Right cardiac atrium (tissue), 5 donors: ENCODE results near the gene SPATS2. TPM values are rescaled to one million over a fixed set of nuclear protein-coding genes. Genes with fewer than 3 reads are reported as not detected.
A peak's percentile ranks its signal among the peaks of the same experiment; 100 is the strongest.
"Not testable (repeated sequence)": the region's sequence is repeated elsewhere in the genome, so short reads cannot be mapped to it uniquely, and the experiment has no call there.

Source experiments
- ATAC-seq, 2 donors: fragments of 200-7000 bp; cut with Tn5 transposase; one replicate each; pipeline versions ENCODE4 v1.8.0 to v1.9.1; 2020; ENCODE audit warnings: moderate library complexity in 2 of 2, mild to moderate bottlenecking in 1 of 2
- DNase-seq, 3 donors: peaks; one replicate each; pipeline ENCODE4 v3.0.0-alpha.2; 2020
- H3K27ac ChIP-seq: one replicate; pipeline ENCODE4 v1.5.1; 2013; ENCODE audit warnings: mild to moderate bottlenecking, low read length, control low read depth, moderate library complexity
- H3K27me3 ChIP-seq: one replicate; pipeline ENCODE4 v1.6.1; 2013; ENCODE audit not compliant: control insufficient read depth, insufficient read depth
- H3K4me1 ChIP-seq: one replicate; pipeline ENCODE4 v1.6.1; 2013; ENCODE audit warnings: low read length; ENCODE audit not compliant: control insufficient read depth, insufficient read depth
- H3K4me3 ChIP-seq: one replicate; pipeline ENCODE4 v1.5.1; 2013; ENCODE audit warnings: low read length, control low read depth
- H3K9me3 ChIP-seq: one replicate; pipeline ENCODE4 v1.6.1; 2013; ENCODE audit warnings: low read length; ENCODE audit not compliant: control insufficient read depth
- WGBS: extraction: QIAGEN DNeasy Blood & Tissue Kit; methylation state at CpG from one replicate; pipeline ENCODE4 v1.1.7; 2013; 5-methylcytosine and 5-hydroxymethylcytosine counted together
- intact Hi-C, 4 donors: fragments of 100-400 bp; cut with DNase I; formaldehyde crosslinking; loops; one replicate each; pipeline versions ENCODE4 v1.11.0 to v1.14.0; 2022 to 2023
- polyA plus RNA-seq: library from polyadenylated mRNA; stranded (reverse); fragments of 200-250 nt; gene quantifications from one replicate; pipeline ENCODE4 v1.2.3, GENCODE V29; 2013
- total RNA-seq, 4 donors: library from RNA; stranded (reverse); fragmentation: NEBNext Ultra II Directional; extraction: Animal tissue kit (Norgen Biotek cat#: 25700); gene quantifications; one replicate each; pipeline ENCODE4 v1.2.1, GENCODE V29; 2021
- donor health status: healthy with polysubstance abuse.
- donor health status: DM: no; HTN: yes; CAD: no.
- donor health status: DM: no; HTN: no; CAD: no.
- donor health status: DM: no; HTN: yes; CAD: no; lungs with severe emphysema.
- donor health status: DM: yes; HTN: yes; CAD: no.

The SPATS2 gene
- total and polyA plus RNA-seq, 5 donors = 5.5 to 10.3 (median 9.0) TPM

DNA sequence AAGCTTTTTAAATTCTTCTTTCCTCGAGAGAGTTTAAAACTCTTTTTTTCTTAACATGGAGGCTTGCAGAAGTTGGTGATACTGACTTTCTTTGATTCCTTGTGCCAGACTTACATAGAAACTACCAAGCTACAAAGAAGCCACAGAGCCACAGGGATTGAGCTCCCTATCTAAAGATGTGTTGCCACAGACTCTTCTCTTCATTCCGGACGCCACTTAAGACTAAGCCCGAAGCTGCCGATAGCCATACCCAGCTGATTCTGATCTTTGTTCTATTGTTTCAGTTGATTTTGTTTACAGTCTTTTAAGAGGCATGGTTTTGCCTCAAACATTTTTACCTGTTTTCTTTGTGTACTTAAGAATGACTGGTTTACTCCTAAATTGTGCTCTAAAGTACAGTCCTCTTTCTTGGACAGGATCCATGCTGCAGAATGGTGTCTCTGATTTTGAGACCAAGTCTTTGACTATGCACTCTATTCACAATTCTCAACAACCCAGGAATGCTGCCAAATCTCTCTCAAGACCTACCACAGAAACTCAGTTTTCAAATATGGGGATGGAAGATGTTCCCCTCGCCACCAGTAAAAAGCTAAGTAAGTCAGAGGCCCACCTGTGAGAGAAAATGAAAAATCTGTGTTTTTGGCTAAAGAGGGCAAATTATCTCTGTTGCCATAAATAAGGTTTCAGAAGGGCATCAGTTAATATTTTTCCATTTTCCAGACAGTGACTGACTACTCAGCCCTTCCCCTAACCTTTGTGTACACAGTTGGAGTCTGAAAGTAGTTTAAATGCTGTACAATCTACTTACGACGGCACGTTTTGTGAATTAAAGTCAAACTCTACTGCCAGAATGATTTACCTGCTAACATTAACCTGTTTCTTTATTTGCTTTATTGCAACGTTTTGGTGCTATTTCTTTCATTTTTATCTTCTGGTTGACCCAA lies 129.4 kb downstream of the SPATS2 start:
- H3K27me3 ChIP-seq = no peaks in the 10 kb centered on the region
- no peak overlapping the region for H3K27ac ChIP-seq
- intact Hi-C loops = no loop called here
- no peaks in the 10 kb centered on the region for H3K9me3 ChIP-seq
- ATAC-seq (no peak), DNase-seq (no peak)
- no peak overlapping the region for H3K4me3 ChIP-seq
- 85% methylated on average over 10 of the region's 10 CpGs for WGBS
- H3K4me1 ChIP-seq = no peaks in the 10 kb centered on the region

DNA sequence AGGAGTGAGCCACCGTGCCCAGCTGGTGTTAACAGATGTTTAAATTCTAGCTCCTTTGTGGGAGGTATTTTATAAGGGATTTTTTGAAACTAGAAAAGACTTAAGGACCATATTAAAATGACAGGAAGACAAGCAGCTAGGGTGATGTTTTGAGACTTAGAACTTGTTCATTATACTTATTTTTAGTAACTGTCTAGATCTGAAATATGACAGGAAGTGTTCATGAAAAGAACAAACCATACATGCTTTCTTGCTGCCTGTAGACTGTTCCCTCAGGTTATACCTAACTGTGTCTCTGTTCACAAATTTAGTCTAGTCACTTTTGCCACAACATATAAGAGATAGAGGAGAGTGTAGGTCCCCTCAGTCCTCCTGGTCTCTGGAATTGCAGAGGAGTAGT lies 134.6 kb downstream of the SPATS2 start:
- no peak overlapping the region for H3K27ac ChIP-seq
- intact Hi-C loops = no loop called here
- no peaks in the 10 kb centered on the region for H3K9me3 ChIP-seq
- DNase-seq (no peak), ATAC-seq (no peak)
- no peak overlapping the region for H3K4me3 ChIP-seq
- WGBS = 72% methylated on average over 1 of the region's 1 CpG
- no peaks in the 10 kb centered on the region for H3K27me3 ChIP-seq
- no peaks in the 10 kb centered on the region for H3K4me1 ChIP-seq

GRCh38 chr12:49502590-49502989 lies 135.3 kb downstream of the SPATS2 start:
- Histone ChIP-seq H3K4me3 (no peak overlapping the region), H3K27ac (no peak overlapping the region), H3K4me1 (no peaks in the 10 kb centered on the region), H3K9me3 (no peaks in the 10 kb centered on the region), H3K27me3 (no peaks in the 10 kb centered on the region)
- DNase-seq (no peak), ATAC-seq (no peak)
- 87% methylated on average over 1 of the region's 1 CpG for WGBS
- intact Hi-C loops = no loop called here

GRCh38 chr12:49503674-49504180 lies 136.5 kb downstream of the SPATS2 start:
- DNase-seq (peak in 2 of 3 donors; percentile 52 to 53), ATAC-seq (peak; percentile 63 to 86)
- no peaks in the 10 kb centered on the region for H3K9me3 ChIP-seq
- intact Hi-C loops = no loop called here
- 53% methylated on average over 5 of the region's 5 CpGs for WGBS
- H3K27ac ChIP-seq = no peak overlapping the region
- H3K27me3 ChIP-seq = no peaks in the 10 kb centered on the region
- H3K4me3 ChIP-seq = no peak overlapping the region
- H3K4me1 ChIP-seq = no peaks in the 10 kb centered on the region

GRCh38 chr12:49505672-49506071 lies 138.4 kb downstream of the SPATS2 start:
- intact Hi-C loops = no loop called here
- no peaks in the 10 kb centered on the region for H3K4me1 ChIP-seq
- DNase-seq (no peak), ATAC-seq (no peak)
- H3K27ac ChIP-seq = no peak overlapping the region
- no peaks in the 10 kb centered on the region for H3K9me3 ChIP-seq
- no peaks in the 10 kb centered on the region for H3K27me3 ChIP-seq
- no peak overlapping the region for H3K4me3 ChIP-seq

DNA sequence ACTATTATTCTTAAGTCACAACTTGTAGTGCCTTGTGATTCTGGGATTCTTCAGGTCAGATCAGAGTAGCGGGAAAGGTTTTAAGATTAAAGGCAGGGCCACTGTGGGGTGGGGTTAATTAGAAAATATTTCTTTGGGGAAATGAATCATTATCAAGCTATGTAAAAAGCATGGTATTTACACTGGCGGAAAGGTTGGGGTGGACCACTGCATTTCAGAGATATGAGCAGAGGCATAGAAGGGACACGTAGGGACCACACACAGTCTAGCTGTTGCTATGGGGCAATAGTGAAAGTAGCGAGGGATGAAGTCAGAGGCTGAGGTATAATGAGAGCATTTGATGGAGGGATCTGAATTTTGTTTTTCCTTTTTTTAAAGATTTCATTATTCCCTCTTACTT lies 139.9 kb downstream of the SPATS2 start:
- Histone ChIP-seq H3K4me1 (no peaks in the 10 kb centered on the region), H3K4me3 (no peak overlapping the region), H3K27ac (no peak overlapping the region), H3K9me3 (no peaks in the 10 kb centered on the region), H3K27me3 (no peaks in the 10 kb centered on the region)
- 89% methylated on average over 4 of the region's 4 CpGs for WGBS
- ATAC-seq = peak; percentile 72 to 94
- intact Hi-C loops = no loop called here
- DNase-seq = no peak

DNA sequence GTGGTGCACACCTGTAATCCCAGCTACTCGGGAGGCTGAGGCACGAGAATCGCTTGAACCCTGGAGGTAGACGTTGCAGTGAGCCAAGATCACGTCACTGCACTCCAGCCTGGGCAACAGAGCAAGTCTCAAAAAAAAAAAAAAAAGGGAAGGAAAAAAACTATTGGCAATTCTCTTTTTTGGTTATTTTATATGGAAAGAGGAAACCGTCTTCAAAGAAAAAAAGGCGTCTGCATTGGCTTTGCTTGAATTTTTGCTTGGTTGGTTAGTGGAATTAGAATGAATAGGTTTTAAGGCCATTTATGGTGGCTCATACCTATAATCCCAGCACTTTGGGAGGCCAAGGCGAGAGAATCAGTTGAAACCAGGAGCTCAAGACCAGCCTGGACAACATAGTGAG lies 142.4 kb downstream of the SPATS2 start:
- not testable (repeated sequence) for DNase-seq, H3K4me1 ChIP-seq, H3K4me3 ChIP-seq, H3K9me3 ChIP-seq, H3K27ac ChIP-seq, ATAC-seq, H3K27me3 ChIP-seq
- intact Hi-C loops = loop anchor here in 1 of 4 donors (5.0 kb wide), 1 partner anchor 152 kb away; no protein-coding TSS in a partner anchor
- WGBS = 92% methylated on average over 8 of the region's 8 CpGs

GRCh38 chr12:49511410-49511809 lies 144.1 kb downstream of the SPATS2 start:
- no peak for ATAC-seq
- Histone ChIP-seq H3K9me3 (no peaks in the 10 kb centered on the region), H3K4me3 (no peak overlapping the region), H3K4me1 (no peaks in the 10 kb centered on the region), H3K27me3 (no peaks in the 10 kb centered on the region), H3K27ac (no peak overlapping the region)
- intact Hi-C loops = loop anchor here in 1 of 4 donors (5.0 kb wide), 1 partner anchor 154 kb away; no protein-coding TSS in a partner anchor
- DNase-seq = no peak

DNA sequence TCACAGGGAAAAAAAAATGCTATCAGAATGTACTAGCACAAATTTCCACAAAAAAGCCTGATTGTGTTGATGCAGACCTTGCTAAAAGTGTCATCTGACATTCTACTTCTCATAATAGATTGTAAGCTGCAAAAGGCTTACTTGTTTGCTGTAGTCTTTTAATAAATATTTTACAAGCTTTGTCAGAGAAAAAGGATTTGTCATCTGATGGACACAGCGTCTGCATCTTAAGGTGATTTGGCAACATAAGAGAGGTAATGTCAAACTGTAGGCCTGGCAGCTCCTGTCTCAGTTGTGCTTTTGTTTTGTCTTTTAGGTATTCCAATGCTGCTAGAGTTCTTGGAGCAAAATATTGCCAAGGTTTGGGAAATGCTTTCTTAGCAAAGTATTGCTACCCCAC lies 145.3 kb downstream of the SPATS2 start:
- H3K27ac ChIP-seq = no peak overlapping the region
- H3K27me3 ChIP-seq = no peaks in the 10 kb centered on the region
- no peaks in the 10 kb centered on the region for H3K4me1 ChIP-seq
- DNase-seq (no peak), ATAC-seq (no peak)
- H3K4me3 ChIP-seq = no peak overlapping the region
- intact Hi-C loops = loop anchor here in 3 of 4 donors (2.0 to 5.0 kb wide), 3 partner anchors 152 to 155 kb away; no protein-coding TSS in a partner anchor
- H3K9me3 ChIP-seq = no peaks in the 10 kb centered on the region
- WGBS = 87% methylated on average over 1 of the region's 1 CpG

DNA sequence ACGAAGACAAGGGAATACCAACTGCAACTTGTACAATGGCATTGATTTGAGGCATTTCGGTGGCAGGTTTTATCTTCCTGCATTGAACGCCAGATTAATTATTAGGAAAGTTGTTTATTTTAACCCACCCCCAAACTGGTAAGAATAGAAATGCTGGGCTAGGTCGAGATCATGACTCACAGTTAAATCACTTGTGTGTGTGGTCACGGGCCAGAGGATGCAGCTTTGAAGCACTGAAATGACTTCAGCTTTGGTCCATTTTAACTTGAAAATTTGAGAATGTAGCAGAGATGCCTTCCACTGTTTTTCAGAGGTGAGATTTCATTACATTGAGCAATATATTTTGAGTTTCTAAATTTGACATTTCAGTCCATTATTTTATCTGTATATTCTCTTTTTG lies 148.0 kb downstream of the SPATS2 start:
- intact Hi-C loops = loop anchor here in 1 of 4 donors (2.0 kb wide), 1 partner anchor 156 kb away; no protein-coding TSS in a partner anchor
- Histone ChIP-seq H3K4me3 (no peak overlapping the region), H3K9me3 (no peaks in the 10 kb centered on the region), H3K27me3 (no peaks in the 10 kb centered on the region), H3K27ac (no peak overlapping the region), H3K4me1 (no peaks in the 10 kb centered on the region)
- ATAC-seq (no peak), DNase-seq (no peak)
- WGBS = 85% methylated on average over 5 of the region's 5 CpGs

DNA sequence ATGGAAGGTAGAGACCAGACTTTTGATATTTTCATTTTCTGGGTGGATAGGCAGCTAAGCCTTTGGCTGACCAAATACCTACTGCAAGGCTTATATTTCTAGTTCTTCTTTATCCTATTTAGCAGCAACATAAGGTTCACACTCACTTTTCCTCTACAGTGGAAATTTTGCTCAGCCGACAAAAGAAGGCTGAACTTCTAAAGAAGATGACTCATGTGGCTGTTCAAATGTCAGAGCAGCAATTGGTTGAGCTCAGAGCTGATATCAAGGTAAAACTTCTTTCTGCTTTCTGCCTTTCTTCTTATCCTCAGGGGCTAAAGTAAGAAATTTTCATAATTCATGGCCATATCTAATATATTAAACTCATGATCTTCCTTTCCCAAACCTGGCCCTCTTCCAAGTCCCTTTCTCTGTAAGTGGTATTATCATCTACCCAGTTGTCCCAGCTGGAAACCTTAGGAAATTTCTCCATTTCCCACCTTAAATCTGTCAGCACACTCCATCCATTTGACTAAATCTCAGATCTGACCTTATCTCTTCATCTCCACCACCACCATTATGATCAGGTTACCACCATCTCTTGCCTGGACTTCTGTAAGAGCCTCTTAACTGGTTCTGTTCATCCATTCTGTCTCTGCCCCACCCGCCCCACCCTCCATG lies 151.8 kb downstream of the SPATS2 start:
- Histone ChIP-seq H3K27me3 (no peaks in the 10 kb centered on the region), H3K4me3 (no peak overlapping the region), H3K9me3 (no peaks in the 10 kb centered on the region), H3K4me1 (no peaks in the 10 kb centered on the region), H3K27ac (no peak overlapping the region)
- 77% methylated on average over 2 of the region's 2 CpGs for WGBS
- intact Hi-C loops = no loop called here
- no peak for ATAC-seq
- no peak for DNase-seq
